ENCODE data around the gene HLCS.
A peak's percentile ranks its signal among the peaks of the same experiment; 100 is the strongest.
"Not testable (repeated sequence)": the region's sequence is repeated elsewhere in the genome, so short reads cannot be mapped to it uniquely, and the experiment has no call there.

The HLCS gene

GRCh38 chr21:36952331-36952730, 14.1 kb downstream of the HLCS start:
- FAIRE-seq = not testable (repeated sequence)

DNA sequence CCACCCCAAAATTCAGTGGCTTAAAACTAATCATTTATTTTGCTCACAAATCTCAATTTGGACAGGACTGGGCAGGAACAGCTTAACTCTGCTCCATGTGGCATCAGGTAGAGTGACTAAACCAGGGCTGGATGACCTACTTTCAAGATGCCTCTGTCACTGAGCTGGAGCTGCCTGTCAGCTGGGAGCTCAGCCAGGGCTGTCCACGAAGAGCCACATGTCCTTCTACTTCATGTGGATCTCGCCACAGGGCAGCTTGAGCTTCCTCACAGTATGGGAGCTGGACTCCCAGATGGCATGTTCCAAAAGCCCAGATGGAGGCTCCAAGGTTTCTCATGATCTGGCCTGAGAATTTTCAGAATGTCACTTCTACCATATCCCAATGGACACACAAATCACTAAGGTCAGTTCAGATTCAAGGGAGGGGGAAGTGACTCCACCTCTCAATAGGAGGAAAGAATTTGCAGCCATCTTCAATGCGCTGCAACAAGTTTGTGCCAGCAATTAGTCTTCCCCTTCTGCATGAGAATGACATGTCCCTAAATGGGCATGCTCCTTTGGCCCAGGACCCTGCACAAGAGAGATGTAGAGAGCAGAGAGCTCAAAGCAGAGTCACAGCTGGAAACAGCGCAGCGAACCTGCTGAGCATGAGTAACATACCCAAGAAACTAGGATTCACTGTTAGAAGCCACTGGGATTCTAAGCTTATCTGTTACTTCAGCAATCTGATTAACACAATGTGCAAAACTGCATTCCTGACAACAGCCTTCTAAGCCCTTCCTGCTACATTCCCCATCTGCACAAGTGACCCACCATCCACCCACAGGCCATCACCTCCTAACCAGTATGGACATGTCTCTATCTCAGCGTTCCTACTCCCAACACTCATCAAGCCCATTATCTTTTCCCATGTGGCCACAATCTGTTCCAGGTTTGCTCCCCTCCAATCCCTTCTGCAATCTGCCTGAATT, 17.0 kb downstream of the HLCS start:
- no peak for FAIRE-seq

- no peak for FAIRE-seq
Observed at GRCh38 chr21:36948686-36949085, 17.8 kb downstream of the HLCS start.

DNA sequence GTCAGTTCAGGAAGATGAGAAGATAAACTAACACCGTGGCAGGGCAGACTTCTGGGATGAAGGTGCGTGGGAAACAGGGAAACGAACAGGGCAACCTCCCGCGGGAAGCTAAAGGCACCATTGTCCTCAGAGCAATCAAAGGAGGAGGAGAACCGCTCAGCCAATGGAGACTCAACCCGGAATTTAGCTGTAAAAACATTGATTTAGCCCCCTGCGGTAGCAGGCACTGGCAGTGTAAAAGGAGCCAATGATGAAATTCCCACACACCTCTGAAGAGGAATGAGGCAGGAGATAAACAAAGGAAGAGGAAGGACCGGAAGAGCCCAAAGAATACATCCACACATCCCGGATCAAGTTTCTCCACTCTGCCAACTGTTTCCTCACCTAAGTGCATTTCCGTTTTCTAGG, 19.5 kb downstream of the HLCS start:
- no peak for FAIRE-seq

DNA sequence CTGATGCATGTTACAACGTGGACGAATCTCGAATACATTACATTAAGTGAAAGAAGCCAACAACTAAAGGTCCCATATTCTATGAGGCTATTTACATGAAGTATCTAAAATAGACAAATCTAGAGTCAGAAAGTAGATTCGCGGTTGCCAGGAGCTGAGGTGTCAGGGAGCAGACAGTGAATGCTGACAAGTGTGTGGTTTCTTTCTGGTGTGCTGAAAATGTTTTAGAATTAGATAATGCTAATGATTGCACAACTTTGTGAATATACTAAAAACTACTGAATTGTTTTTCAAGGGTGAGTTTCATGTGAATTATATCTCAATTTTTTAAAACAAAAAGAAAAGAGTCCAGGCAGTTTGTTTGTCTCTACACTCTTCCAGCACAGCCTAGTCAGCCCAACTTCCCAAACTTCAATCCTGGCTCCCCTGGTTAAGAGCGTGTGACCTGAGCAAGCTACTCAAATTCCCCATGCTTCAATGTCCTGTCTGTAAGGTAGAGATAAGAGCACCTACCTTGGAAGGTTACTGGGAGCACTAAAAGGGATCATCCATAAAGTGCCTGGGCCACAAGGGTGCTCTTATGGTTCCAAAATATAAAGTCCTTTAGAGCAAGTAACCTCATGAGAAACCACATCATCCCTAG, 20.9 kb downstream of the HLCS start:
- no peak for FAIRE-seq

DNA sequence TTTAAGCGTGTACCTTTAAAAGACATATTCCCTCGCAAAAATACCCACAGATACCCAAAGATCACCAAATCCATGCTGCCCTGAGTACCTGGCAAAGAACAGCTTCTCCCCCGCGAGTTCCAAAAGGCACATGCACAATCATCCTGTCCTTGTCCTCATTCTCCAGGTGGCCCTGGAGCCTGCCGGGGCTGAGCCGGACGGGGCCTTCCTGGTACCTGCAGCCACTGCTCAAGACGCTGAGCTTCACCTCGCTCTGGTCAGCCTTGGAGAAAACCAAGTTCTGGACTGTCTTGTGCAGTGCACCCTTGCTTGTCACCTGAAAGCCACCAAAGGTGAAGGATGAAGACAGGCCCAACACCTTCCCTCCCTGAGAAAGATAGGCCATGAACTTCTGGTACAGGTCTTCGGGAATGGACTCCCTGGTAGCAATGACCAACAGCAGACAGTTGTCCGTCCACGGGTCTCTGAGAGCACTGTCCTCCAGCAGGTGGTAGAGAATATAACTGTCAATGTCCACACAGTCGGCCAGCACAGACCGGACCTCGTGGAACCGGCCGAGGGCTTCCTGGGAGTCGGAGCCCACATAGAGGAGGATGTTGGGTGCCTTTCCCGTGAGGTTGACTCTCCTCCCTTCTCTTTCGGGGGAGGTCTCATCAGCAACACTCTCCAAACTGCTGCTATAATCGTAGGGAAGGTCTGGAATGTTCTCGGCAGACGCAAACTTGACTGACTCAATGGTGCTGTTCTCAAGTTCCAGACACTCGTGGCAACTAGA, 29.9 kb downstream of the HLCS start:
- no peak for FAIRE-seq

DNA sequence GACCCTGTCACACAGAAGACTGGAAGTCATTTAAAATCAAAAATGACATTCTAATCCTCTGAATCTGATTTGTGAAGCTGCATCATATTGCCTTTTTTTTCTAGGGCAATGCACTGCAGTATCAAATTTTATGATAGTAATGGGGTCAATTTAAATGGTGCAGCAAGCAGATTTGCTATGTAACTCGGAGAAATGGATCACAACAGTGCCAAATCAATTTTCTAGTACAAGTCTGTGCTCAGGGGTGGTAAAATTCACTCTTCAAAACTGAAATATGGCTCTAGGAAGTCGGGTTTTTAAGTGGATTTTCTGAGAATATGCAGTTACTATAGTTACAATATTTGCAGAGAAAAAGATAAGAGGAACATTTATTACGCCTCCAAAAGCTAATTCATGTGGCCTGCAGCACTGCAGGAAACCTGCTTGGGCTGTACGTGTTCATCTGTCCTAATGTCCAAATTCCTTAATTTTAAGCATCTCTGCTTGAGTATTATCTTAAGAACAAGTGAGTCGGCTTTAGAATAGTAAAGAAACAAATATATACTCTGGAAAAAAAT, 31.5 kb downstream of the HLCS start:
- no peak for FAIRE-seq

GRCh38 chr21:36932161-36932816, 34.2 kb downstream of the HLCS start:
- no peak for FAIRE-seq

DNA sequence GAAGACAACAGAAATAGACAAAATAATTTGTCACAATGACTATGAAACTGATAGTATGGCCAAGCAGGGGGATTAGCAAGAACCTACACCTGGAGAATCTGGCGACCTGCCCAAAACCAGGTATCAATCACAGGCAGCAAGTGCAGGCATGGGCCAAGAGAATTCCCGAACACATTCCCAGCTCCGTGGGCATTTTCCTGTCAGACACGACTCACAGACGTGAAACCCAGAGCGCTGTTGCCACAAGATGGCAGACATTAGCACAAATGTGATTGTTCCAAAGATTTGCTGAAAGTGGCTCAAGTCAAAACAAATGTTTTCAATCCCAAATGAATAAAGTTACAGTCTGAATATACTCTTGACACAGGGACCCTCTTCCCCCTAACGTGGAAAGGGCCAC, 36.8 kb downstream of the HLCS start:
- FAIRE-seq = no peak

DNA sequence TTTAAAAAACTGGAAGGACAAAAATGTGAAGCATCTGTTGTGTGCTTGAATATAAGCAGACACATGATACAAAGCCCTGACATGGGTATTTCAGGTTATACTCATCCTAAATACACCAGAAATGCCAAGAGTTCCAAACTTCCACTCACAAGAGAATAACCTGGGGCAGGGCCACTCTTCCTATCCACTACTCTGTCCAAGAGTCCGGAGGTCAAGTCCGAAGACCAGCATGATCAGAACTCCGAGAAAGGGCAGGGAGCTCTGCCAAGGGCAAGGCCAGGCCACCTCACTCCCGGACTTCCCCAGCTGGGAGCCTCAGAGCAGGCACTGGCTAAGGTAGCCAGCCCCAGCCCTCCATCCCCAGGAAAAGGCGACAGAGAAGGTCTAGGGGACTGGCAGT, 37.5 kb downstream of the HLCS start:
- no peak for FAIRE-seq

DNA sequence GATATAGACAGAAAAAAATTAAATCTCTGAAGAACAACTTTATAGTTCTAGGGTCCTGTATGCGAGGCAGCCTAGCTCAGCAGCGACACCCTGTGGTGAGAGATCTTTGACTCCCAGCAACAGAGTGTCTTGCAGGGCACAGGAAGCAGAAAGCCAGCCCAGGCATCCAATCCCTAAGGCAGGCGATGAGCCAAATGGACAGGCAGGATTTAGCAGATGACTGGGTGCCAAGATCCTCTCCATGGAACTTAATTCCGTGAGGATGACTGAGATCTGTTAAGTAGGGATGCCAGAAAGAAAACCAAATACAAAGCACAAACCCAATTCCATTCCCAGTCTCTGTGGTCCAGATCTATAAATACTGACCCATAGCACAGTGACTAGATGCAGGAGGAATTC, 38.8 kb downstream of the HLCS start:
- FAIRE-seq = peak; percentile 74

- no peak for FAIRE-seq
Observed at GRCh38 chr21:36926989-36927718, 39.3 kb downstream of the HLCS start.

DNA sequence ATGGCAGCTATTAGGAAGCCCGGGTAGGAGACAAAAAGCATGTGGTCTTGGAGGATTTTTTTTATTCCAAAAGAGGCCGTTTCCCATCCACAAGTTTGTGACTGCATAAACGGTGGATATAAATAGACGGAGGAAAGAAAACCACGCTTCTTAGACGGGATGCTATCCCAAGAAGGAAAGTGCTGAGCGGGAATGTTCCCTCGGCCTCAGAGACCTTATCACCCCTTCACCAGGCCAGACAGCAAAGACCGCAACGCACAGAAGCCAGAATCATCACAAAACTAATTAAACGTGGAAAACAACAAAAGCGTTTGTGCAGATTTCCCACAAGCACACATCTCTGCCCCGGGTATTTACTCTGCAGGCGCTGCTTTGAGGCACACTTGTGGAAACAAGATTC, 43.2 kb downstream of the HLCS start:
- FAIRE-seq = no peak

DNA sequence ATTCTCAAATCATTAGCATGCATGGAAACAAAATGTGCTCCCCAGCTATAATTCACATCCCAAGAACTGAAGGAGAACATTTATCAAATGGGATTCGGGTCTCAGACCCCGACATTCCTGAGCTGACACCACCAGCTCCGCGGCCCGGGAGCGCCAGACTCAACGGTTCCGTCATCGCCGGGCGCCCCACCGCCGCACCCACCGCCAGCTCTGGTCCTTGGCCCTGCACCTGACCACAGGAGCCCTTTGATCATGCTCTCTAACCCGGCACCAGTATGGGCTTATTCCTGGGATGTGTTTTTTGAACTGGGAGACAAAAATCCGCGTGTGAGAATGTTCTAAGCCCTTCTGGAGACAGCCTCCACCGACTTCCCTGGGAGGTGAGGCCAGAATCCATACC, 43.6 kb downstream of the HLCS start:
- no peak for FAIRE-seq

GRCh38 chr21:36918291-36918690, 48.2 kb downstream of the HLCS start:
- FAIRE-seq = no peak

- no peak for FAIRE-seq
Observed at GRCh38 chr21:36917471-36918158, 48.9 kb downstream of the HLCS start.

- FAIRE-seq = no peak
Observed at GRCh38 chr21:36916718-36917117, 49.8 kb downstream of the HLCS start.

- no peak for FAIRE-seq
Observed at GRCh38 chr21:36915696-36916245, 50.7 kb downstream of the HLCS start.

- no peak for FAIRE-seq
Observed at GRCh38 chr21:36915014-36915695, 51.3 kb downstream of the HLCS start.

Measured in A204.1 (cell line).